Measurements from ENCODE around the gene SLC10A4. TPM values are rescaled to one million over a fixed set of nuclear protein-coding genes. Genes with fewer than 3 reads are reported as not detected.

SLC10A4 gene, protein sequence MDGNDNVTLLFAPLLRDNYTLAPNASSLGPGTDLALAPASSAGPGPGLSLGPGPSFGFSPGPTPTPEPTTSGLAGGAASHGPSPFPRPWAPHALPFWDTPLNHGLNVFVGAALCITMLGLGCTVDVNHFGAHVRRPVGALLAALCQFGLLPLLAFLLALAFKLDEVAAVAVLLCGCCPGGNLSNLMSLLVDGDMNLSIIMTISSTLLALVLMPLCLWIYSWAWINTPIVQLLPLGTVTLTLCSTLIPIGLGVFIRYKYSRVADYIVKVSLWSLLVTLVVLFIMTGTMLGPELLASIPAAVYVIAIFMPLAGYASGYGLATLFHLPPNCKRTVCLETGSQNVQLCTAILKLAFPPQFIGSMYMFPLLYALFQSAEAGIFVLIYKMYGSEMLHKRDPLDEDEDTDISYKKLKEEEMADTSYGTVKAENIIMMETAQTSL
- not detected in 2 replicates for total RNA-seq

DNA sequence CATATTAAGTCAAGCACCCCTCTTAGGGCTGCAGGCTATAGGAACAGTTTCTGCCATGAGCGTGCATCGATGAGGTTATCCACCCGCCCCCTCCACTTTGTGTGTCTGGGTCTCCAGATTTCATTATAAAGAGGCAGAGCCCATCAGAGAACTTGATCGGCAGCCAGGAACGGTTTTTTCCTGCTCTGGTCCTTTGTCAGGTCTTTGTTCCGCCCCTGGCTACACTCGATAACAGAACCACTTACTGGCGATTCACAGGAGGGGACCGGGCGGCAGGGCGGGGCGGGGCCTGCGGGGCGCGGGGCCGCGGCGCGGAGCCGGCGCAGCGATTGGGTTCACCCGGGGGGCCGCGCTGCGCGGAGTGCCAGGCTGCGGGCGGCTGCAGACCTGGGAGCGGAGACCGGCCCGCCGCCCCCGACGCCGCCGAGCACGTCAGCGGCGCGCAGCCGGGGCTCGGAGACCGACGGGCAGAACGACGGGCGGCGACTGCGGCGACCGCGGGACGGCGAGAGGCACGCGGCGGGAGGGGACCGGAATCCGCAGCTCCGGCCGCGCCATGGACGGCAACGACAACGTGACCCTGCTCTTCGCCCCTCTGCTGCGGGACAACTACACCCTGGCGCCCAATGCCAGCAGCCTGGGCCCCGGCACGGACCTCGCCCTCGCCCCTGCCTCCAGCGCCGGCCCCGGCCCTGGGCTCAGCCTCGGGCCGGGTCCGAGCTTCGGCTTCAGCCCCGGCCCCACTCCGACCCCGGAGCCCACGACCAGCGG, at the start of gene SLC10A4:
TSS of gene SLC10A4 (plus strand) at position 338 of the 771 bp plus-strand sequence. CDS start at position 557, 219 bp downstream.

DNA sequence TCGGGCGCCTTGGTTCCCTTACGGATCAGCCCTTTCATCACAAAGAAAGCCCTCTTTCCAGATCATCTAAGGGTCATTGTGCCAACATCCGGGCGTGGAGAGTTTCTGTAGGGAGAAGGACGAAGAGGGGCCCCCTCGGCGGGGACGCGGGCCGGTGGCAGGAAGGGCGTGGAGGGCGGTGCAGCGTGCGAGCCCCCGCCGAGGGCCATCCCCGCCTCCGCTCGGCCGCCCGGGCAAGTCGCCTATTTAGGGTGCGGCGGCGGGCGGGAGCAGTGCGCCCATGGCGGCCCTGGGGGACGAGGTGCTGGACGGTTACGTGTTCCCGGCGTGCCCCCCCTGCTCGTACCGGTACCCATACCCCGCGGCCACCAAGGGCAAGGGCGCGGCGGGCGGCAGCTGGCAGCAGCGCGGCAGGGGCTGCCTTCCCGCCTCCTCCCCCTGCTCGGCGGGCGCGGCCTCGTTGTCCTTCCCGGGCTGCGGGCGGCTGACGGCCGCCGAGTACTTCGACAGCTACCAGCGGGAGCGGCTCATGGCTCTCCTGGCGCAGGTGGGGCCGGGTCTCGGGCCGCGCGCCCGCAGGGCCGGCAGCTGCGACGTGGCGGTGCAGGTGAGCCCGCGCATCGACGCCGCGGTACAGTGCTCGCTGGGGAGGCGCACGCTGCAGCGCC, 7.0 kb downstream of the SLC10A4 start, which contains the start of gene ZAR1:
TSS of gene ZAR1 (plus strand) at position 241 of the 668 bp plus-strand sequence. CDS start at position 281, 40 bp downstream.

Other genes starting within 250 kb of the SLC10A4 start
- 0.29 and 1.1 TPM in 2 replicates for gene TEC, start 213.5 kb upstream of the SLC10A4 start, total RNA-seq
- 58.2 and 77.5 TPM in 2 replicates for gene SLAIN2, start 141.8 kb upstream of the SLC10A4 start, total RNA-seq
- gene ZAR1, start 6.9 kb downstream of the SLC10A4 start, total RNA-seq = not detected in 2 replicates

Measured in cardiac ventricle fibroblast (primary cell).